Thoracic aorta (tissue), 2 donors: Measurements from ENCODE around the gene UQCC2. TPM values are rescaled to one million over a fixed set of nuclear protein-coding genes. Genes with fewer than 3 reads are reported as not detected.

ENCODE experiments used
- ATAC-seq: fragments of 150-250 bp; one replicate; pipeline ENCODE4 v1.8.0; 2017; ENCODE audit warnings: low read depth; ENCODE audit not compliant: insufficient number of reproducible peaks, low FRiP score
- DNase-seq: peaks from one replicate; pipeline ENCODE4 v3.0.0-alpha.2; 2020; ENCODE audit warnings: low spot score
- H3K27ac ChIP-seq, 2 donors: fragments of 200-600 bp; sonication (generic); 1 replicate in 1 of 2; 2 replicates in 1 of 2; pipeline ENCODE4 v1.5.1; 2016; ENCODE audit warnings: mild to moderate bottlenecking in 2 of 2, moderate library complexity in 2 of 2
- H3K27me3 ChIP-seq: fragments of 200-600 bp; sonication (generic); replicated peaks from 2 replicates; pipeline ENCODE4 v1.6.0; 2016; ENCODE audit warnings: mild to moderate bottlenecking; ENCODE audit not compliant: insufficient read depth
- H3K36me3 ChIP-seq: fragments of 200-600 bp; sonication (generic); one replicate; pipeline ENCODE4 v1.5.1; 2016
- H3K4me1 ChIP-seq, 2 donors: fragments of 200-600 bp; sonication (generic); 1 replicate in 1 of 2; 2 replicates in 1 of 2; pipeline versions ENCODE4 v1.5.1 to v1.6.0; 2016; ENCODE audit warnings: low read depth in 2 of 2, mild to moderate bottlenecking in 1 of 2; ENCODE audit not compliant: control insufficient read depth in 1 of 2
- H3K4me3 ChIP-seq: fragments of 200-600 bp; sonication (generic); 2 replicates; pipeline ENCODE4 v1.5.1; 2016; ENCODE audit warnings: mild to moderate bottlenecking
- H3K9me3 ChIP-seq: fragments of 200-600 bp; sonication (generic); 2 replicates; pipeline ENCODE4 v1.5.1; 2016
- CTCF ChIP-seq: fragments of 200-600 bp; sonication (generic); IDR thresholded peaks from one replicate; pipeline ENCODE4 v1.5.1; 2019; ENCODE audit warnings: antibody characterized with exemption
- total RNA-seq, 2 donors: library from RNA; depleted of rRNA; stranded (reverse); fragments of >200 nt; gene quantifications; one replicate each; pipeline versions ENCODE4 v1.1.0 to v1.2.3, GENCODE V29; 2016

The UQCC2 gene
- total RNA-seq, 2 donors from 2014 or later: 15.0 to 39.8 TPM

- Histone ChIP-seq H3K9me3 (no peaks in the 10 kb centered on the region), H3K4me3 (no peak overlapping the region), H3K27ac (no peak overlapping the region), H3K27me3 (no peaks in the 10 kb centered on the region), H3K36me3 (no peaks in the 10 kb centered on the region), H3K4me1 (peaks cover 5 to 11% of the 10 kb centered on the region in 2 donors)
- no peak for DNase-seq
- no peak for ATAC-seq
- TF ChIP-seq CTCF: no peak
Observed at GRCh38 chr6:33720998-33721397, 9.5 kb upstream of the UQCC2 start.

- DNase-seq (no peak), ATAC-seq (no peak)
- peaks cover 5 to 11% of the 10 kb centered on the region in 2 donors for H3K4me1 ChIP-seq
- no peak overlapping the region for H3K27ac ChIP-seq
- no peak overlapping the region for H3K4me3 ChIP-seq
- no peaks in the 10 kb centered on the region for H3K27me3 ChIP-seq
- no peaks in the 10 kb centered on the region for H3K9me3 ChIP-seq
- TF ChIP-seq CTCF: no peak
- no peaks in the 10 kb centered on the region for H3K36me3 ChIP-seq
Observed at GRCh38 chr6:33719326-33719987, 8.0 kb upstream of the UQCC2 start.

- peaks cover 5 to 11% of the 10 kb centered on the region in 2 donors for H3K4me1 ChIP-seq
- TF ChIP-seq CTCF: no peak
- no peaks in the 10 kb centered on the region for H3K9me3 ChIP-seq
- peak overlapping the region in 1 of 2 donors; percentile 46 for H3K27ac ChIP-seq
- no peak for ATAC-seq
- H3K27me3 ChIP-seq: no peaks in the 10 kb centered on the region
- H3K36me3 ChIP-seq: no peaks in the 10 kb centered on the region
- no peak for DNase-seq
- no peak overlapping the region for H3K4me3 ChIP-seq
Observed at GRCh38 chr6:33718713-33719112, 7.2 kb upstream of the UQCC2 start.

- Histone ChIP-seq H3K36me3 (no peaks in the 10 kb centered on the region), H3K9me3 (no peaks in the 10 kb centered on the region), H3K27me3 (no peaks in the 10 kb centered on the region), H3K27ac (peak overlapping the region; percentile 46 to 53), H3K4me1 (peaks cover 5 to 11% of the 10 kb centered on the region in 2 donors), H3K4me3 (no peak overlapping the region)
- DNase-seq (no peak), ATAC-seq (no peak)
- TF ChIP-seq CTCF: no peak
Observed at GRCh38 chr6:33717934-33718455, 6.5 kb upstream of the UQCC2 start.

- H3K27ac ChIP-seq: peak overlapping the region; percentile 46 to 53
- ATAC-seq: no peak
Observed at GRCh38 chr6:33716890-33717632, 5.6 kb upstream of the UQCC2 start.

More at GRCh38 chr6:33716890-33717632, 5.6 kb upstream of the UQCC2 start:
- no peaks in the 10 kb centered on the region for H3K36me3 ChIP-seq
- no peaks in the 10 kb centered on the region for H3K27me3 ChIP-seq
- H3K9me3 ChIP-seq: no peaks in the 10 kb centered on the region
- H3K4me1 ChIP-seq: peaks cover 5 to 13% of the 10 kb centered on the region in 2 donors
- TF ChIP-seq CTCF: no peak
- no peak overlapping the region for H3K4me3 ChIP-seq
- DNase-seq: no peak
